KBM-7 (cell line): ENCODE data around the gene TELO2.
"Not testable (repeated sequence)": the region's sequence is repeated elsewhere in the genome, so short reads cannot be mapped to it uniquely, and the experiment has no call there.

Experiments used
- DNase-seq: peaks from one replicate; pipeline ENCODE4 v3.0.0-alpha.2; 2015
- in situ Hi-C: fragments of 300-500 bp; cut with MboI; formaldehyde crosslinking; loops from 2 replicates; pipeline ENCODE4 v1.14.3; 2020; ENCODE audit warnings: low sequenced_read_pairs, low pct_unique_long_range_greater_than_20kb, mixed read lengths

Gene TELO2

DNA sequence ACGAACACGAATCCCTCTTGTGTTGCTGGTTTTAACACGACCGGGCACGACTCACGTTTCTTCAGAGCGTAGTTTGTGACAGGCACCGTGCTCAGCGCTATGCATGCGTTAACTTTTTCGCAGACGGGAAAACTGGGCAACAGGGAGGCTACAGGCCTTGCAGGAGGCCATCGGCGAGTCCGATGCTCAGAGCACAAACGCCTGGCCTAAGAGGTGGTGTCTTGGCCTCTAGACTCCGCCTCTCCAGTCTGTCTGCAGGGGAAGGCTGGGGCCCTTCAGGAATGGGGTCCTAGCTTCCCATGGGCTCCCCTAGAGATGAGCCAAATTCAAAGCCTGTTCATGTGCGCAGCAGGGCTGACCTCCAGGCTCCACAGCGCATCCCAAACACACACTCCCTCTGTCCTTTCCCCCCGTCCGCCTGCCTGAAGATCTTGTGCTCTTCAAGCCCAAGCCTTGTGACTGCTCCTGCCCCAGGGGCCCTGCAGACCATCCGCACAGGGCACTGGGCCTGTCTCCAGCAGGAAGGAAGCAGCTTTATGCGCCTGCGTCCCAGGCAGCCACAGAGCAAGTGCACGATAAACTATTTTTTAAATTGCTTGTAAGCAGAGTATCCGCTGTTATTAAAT, 21.5 kb upstream of the TELO2 start:
- in situ Hi-C loops = no loop called here
- peak; percentile 68 for DNase-seq

DNA sequence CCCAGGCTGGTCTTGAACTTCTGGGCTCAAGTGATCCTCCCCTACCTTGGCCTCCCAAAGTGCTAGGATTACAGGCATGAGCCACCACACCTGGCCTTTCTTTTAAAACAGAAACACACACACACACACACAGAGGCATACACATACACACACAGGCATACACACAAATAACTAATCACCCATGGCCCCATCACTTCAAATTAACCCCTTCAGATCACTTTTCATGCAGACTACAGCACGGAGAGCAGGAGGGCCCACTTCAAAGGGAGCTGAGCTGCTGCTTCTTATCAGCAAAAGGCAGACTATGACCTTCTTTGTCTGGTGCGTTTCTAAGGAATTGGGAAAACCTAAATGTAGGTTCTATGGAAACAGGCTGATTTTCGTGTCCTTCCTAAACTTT, 20.2 kb upstream of the TELO2 start:
- peak; percentile 34 for DNase-seq
- in situ Hi-C loops = no loop called here

- DNase-seq = peak; percentile 32
- in situ Hi-C loops = no loop called here
Measured at GRCh38 chr16:1474082-1474795, 18.9 kb upstream of the TELO2 start.

DNA sequence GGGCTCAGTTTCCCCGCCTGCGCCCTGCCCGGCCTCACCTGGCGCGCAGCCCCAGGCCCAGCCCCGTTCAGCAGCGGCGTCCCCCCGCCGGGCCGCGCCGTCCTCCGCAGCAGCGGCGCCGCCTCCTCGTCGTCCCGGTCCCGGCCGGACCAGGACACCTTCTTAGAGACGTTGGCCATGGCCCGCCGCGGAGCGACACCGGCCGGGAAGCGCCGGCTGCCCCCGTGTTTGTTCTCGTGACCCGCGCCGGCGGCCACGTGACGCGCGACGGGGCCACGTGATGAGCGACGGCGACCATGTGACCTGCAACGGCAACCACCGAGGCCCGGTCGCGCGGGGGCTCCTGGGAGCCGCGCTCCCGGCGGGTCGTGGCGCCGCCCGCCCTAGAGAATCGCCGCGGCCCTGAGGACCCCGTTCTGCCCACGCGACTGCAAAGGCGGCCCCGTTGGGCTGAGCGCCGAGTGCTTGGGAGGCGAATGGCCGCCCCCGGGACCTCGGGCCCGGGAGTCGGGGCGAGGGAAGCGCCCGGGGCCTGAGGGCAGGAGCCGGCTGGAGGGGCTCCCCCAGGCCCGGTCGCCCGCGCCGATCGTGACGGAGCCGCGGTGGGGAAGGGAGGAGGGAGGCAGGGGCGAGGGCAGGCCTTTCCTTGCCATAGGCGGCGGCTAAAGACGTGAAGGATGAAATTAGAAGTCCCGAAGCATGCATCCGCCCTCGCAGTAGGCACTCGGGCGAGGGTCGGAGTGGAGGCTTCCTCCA, 18.2 kb upstream of the TELO2 start, which contains the start of gene CLCN7:
Gene CLCN7, minus strand, starts transcription at position 233 of the 756 bp plus-strand sequence. Its CDS starts 54 bp downstream, at position 179.
- DNase-seq = peak; percentile 81
- in situ Hi-C loops = no loop called here

DNA sequence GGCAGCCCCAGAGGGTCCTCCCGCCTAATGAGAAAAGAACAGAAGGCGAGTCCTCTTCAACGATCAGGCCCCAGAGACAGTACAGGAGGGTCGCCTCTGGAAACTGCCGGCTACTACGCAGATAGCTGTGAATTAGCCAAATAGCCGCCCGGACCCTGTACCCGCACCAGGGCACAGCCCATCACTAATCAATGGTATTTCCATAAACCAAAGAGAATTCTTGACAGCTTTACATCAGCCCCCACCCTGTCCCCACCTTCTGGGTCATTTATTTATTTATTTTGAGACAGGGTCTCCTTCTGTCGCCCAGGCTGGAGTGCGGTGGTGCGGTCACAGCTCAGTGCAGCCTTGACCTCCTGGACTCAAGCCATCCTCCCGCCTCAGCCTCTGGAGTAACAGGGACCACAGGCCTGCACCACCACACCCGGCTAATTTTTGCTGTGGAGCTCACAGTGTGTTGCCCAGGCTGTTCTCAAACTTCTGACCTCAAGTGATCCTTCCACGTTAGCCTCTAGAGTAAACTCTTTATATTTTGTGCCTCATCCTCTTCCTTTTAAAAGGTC, 17.5 kb upstream of the TELO2 start:
- in situ Hi-C loops = no loop called here
- no peak for DNase-seq

- in situ Hi-C loops = no loop called here
- no peak for DNase-seq
Measured at GRCh38 chr16:1477033-1477432, 16.1 kb upstream of the TELO2 start.

- in situ Hi-C loops, DNase-seq: not testable (repeated sequence)
Measured at GRCh38 chr16:1478937-1479336, 14.2 kb upstream of the TELO2 start.

DNA sequence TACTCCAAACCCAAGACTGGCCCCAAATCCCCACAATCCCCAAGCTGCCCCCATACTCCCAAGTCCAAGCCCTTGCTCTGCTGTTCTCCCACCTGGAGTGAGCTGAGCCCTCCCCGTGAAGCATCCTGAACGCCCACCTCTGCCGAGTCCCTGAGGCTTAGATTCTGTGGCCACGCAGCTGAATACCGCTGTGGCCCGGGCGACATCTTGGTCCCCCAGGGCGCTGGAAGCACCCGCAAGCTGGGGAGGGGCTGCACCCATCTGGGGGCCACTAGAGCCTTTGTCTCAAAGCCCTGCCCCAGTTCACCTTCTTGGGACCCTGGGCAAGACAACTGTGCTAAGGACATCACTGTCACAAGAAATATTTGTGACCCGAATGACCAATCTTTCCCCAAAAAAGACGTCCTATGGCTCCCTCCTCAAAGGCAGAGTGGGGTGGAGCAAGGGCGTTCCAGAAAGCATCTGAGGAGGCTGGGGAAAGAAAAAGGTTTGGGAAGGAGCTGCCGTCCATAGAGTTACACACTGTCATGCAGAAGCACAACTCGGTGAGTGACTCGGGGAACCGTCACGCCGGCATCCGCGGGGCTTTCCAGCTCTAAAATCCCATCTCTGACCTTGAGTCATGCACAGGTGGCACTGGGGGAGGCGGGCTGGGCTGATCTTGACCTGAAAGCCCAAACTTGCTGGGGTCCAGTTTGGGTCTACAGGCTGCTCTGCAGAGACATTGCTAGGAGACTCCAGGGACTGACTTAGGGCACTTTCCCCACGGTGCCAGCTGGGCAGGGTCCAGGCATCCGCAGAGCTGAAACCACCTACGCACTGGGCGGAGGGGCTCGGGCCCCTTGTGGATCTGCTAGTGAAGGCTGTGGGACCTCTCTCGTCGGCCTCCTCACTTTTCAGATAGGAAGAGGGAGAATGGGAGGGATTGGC, 11.0 kb upstream of the TELO2 start:
- in situ Hi-C loops = no loop called here
- no peak for DNase-seq

GRCh38 chr16:1485847-1486496, 7.2 kb upstream of the TELO2 start:
- no peak for DNase-seq
- in situ Hi-C loops = no loop called here

- no peak for DNase-seq
- in situ Hi-C loops = no loop called here
Measured at GRCh38 chr16:1486551-1487390, 6.4 kb upstream of the TELO2 start.

GRCh38 chr16:1487395-1488053, 5.6 kb upstream of the TELO2 start:
- no peak for DNase-seq

GRCh38 chr16:1488054-1488601, 5.0 kb upstream of the TELO2 start:
- in situ Hi-C loops = no loop called here
- DNase-seq = no peak

More at GRCh38 chr16:1487395-1488053, 5.6 kb upstream of the TELO2 start:
- in situ Hi-C loops = no loop called here

GRCh38 chr16:1488619-1489018, 4.5 kb upstream of the TELO2 start, which contains the start of gene PTX4:
Gene PTX4 (minus strand): TSS chr16:1488944. CDS start chr16:1488909, 35 bp downstream.
- no peak for DNase-seq
- in situ Hi-C loops = no loop called here

DNA sequence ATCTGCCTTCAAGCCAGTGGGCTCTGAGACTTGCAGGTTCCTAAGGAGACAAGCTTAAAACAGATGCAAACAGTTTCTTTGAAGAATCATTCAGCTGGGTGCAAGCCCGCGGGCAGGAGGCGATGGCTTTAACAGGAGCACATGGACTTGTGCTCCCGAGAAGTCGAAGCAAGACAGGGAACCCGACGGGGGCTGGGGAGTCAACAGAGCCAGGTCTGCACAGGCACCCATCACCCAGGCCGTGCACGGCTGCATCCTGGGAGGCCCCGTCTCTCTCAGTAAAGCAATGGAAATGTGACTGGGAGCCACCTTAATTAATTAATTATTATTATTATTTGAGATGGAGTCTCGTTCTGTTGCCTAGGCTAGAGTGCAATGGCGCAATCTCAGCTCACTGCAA, 4.1 kb upstream of the TELO2 start:
- in situ Hi-C loops = no loop called here
- no peak for DNase-seq

DNA sequence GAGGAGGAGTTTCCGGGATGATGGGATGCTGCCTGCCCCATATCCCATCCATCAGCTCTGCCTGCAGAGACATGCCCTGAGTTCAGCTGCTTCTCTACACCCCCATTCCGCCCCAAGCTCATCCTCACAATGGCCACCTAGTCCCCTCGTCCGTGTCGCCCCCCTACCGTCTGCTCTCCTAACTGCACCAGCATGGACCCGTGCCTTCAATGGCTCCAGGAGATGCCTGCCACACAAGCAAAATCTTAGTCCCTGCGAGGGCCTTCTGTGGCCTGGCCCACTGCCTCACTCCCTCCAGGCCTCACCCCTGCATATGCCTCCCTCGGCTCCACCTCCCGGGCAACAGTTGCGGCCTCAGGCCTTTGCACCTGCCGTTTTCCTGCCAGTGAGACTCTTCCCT, 1.8 kb upstream of the TELO2 start:
- no peak for DNase-seq
- in situ Hi-C loops = no loop called here

DNA sequence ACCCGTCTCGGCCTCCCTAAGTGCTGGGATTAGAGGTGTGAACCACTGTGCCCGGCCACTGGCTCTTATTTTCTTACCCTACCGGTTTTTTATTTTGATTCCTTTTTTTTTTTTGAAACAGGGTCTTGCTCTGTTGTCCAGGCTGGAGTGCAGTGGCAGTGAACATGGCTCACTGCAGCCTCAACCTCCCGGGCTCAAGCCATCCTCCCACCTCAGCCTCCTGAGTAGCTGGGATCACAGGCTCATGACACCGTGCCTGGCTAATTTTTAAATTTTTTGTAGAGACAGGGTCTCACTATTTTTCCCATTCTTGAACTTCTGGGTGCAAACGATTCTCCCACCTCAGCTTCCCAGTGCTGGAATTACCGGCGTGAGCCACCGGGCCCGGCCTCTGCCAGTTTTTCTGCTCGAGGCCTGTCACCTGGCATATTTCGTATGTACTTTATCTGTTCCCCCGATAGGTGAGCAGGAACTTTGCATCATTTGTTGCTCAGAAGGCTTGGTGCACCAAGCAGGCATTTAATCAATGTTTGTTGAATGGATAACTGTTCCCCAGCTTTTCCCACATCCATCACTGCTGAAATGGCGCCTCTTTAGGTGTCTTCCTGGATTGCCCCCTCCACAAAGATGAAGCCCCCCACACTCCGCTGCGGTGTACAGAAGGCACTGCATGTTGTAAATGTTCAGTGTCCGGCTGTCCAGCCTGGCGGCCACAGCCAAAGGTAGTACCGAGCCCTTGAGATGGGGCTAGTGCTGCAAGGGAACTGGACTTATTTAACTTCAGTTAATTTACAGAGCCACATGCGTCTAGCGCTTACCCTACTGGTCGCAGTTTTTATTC, 858 bp upstream of the TELO2 start:
- in situ Hi-C loops = no loop called here
- DNase-seq = no peak
